Omental fat pad (tissue), 4 donors: ENCODE measurements around the gene MBNL2. TPM values are rescaled to one million over a fixed set of nuclear protein-coding genes. Genes with fewer than 3 reads are reported as not detected.

Experiments
- ATAC-seq: fragments of 150-250 bp; one replicate; pipeline ENCODE4 v1.9.1; 2016; ENCODE audit warnings: mild to moderate bottlenecking, moderate library complexity; ENCODE audit not compliant: low FRiP score
- DNase-seq: peaks from one replicate; pipeline ENCODE4 v3.0.0-alpha.2; 2019; ENCODE audit warnings: low spot score
- total RNA-seq, 4 donors: library from RNA; depleted of rRNA; stranded (reverse); fragments of >200 nt; gene quantifications; one replicate each; pipeline ENCODE4 v1.1.0, GENCODE V29; 2016
- TF ChIP-seq, protein P1 (sequence below), 3 donors: fragments of 450-650 bp; IDR thresholded peaks; one replicate each; pipeline ENCODE4 v1.5.1; 2016 to 2017; ENCODE audit warnings: antibody characterized with exemption in 3 of 3, mild to moderate bottlenecking in 3 of 3, moderate library complexity in 2 of 3

Gene MBNL2
- total RNA-seq, 4 donors from 2014 or later: 105 to 132 (median 123) TPM

DNA sequence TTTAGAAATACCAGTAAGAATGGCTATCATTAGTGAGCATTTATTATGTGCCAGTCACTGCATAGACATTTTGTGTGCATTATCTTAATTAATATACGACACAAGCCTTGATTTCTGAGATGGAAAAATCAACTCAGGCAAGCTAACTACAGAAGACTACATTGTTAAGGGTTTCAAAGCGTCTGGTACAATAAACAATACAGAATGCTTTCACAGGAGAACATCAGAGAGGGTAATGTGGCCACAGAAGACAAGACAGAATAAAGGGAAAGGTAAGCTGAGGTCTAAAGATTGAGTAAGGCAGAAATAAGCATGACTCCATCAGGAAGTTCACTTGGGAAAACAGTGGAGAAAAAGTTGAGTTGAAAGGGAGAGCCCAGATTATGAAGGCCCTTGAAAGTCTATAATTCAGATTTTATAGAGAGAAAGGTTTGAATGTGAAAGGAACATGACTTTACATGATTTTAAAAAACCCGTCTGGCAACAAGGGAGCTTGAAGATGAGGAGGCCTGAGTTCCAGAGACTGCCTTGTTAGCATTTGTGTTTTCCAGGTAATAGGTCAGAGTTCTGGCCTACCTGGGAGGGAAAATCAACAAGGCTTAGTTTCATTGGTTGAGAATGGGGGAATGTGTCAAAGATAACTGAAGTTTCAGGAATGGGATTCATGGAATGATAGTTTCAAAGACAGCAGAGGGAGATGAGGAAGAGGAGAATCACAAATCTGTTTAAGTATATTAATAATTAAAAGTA is 1.8 kb upstream of the MBNL2 start:
- no peak for ATAC-seq
- DNase-seq: no peak
- TF ChIP-seq, protein P1, sequence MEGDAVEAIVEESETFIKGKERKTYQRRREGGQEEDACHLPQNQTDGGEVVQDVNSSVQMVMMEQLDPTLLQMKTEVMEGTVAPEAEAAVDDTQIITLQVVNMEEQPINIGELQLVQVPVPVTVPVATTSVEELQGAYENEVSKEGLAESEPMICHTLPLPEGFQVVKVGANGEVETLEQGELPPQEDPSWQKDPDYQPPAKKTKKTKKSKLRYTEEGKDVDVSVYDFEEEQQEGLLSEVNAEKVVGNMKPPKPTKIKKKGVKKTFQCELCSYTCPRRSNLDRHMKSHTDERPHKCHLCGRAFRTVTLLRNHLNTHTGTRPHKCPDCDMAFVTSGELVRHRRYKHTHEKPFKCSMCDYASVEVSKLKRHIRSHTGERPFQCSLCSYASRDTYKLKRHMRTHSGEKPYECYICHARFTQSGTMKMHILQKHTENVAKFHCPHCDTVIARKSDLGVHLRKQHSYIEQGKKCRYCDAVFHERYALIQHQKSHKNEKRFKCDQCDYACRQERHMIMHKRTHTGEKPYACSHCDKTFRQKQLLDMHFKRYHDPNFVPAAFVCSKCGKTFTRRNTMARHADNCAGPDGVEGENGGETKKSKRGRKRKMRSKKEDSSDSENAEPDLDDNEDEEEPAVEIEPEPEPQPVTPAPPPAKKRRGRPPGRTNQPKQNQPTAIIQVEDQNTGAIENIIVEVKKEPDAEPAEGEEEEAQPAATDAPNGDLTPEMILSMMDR (IDR thresholded peaks at IDR 0.05): no peak

DNA sequence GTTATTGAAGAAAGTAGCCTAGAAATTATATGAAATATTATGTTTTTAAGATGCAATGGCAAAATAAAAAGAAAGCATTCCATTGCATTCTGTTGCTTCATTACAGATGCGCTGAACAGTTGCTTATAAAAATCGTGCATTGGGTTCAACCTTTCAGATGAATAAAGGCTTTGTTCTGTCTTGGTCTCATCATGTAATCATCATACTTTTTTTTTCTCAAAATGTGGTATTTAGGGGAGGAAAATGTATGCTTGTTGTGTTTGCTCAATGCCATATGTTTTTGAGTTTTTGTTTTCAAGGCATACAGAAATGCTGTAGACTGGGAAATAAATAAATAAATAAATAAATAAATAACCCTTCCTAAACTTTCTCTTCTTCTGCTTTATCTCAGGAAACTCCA is 1.1 kb upstream of the MBNL2 start:
- DNase-seq (no peak), ATAC-seq (no peak)
- TF ChIP-seq, protein P1 (IDR thresholded peaks at IDR 0.05): no peak

DNA sequence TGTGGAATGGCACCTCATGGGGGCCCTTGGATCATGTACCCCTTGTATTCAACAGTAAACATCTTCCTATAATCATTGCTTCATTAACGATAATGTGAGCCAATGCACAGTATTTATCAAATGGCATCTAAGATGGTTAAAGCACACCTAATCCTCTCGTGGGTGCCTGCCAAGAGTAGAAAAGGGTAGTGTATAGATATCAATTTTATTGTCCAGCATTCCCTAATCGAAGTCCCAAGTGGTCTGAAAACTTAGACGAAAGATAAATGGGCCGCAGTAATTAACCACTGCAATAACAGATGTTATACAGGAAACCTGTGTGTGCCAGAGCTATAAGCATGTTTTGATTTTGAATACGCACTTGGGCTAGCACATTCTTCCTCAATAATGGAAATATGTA is 667 bp upstream of the MBNL2 start:
- ATAC-seq (no peak), DNase-seq (no peak)
- TF ChIP-seq, protein P1 (IDR thresholded peaks at IDR 0.05): no peak

DNA sequence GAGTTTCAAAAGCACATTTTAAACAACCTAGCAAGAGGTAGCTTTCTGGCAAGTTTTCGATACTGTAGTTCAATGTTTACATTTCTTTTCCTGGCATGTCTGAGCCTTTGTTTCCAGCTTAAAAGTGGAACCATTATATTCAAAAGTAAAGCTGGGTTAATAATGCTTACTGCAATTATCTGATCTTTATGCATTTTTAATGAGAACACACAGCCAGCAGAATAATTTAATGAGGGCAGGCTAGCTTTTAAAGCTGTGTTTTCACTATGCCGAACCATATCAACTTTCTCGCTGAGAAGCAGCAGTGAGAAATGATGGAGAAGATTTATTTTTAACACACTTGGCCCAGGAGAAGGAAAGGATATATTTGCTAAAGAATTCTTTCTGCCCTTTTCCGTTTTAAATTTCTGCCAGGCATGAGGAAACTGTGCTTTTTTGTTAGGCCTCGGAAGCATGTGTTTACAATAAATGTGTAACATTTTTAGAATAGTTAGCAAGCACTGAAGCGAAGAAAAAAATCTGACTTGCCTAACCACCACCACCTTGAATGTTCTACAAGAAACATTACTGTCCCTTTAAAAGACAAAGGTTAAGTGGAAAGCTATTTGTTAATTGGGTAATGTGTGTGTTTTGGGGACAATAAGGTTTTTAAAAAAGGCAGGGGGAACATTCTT is 1.0 kb downstream of the MBNL2 start:
- TF ChIP-seq, protein P1 (IDR thresholded peaks at IDR 0.05): no peak
- ATAC-seq: no peak
- DNase-seq: no peak

DNA sequence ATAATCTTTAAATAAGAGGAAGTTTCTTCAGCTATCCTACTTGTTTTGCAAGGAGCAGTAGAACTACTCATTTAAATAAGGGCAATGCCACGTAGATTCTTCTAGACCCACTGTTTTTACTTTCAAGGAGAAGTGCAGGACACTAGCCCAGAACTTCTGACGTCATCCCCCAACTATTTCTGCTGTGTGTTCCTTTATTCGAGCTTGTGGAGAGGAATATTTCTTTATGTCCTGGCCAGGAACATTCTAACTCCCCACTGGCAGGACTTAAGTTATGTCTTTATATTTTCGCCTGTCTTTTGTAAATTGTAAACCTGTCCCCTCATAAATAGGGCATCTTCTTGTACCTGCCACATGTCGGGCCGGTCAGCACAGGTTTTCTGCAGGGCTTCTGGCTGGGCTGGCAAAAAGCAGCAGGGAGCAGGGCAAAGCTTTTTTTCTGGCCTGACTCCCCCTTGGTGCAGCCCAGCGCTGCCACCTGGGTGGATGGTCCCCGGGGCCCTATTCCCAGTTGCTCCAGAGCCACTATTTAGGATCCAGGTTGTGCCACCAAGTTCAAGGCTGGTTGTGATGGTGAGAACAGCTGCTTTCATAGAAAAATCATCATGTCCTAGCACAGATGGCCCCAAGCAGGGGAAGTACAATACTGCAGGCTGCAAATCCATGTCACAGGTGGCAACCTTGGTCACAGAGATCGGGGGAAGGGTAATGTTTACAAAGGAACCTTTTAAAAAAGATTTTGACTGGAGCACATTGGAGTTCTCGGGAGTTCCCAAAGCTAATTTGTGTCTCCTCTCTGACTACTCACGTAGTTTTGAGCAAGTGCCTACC is 1.8 kb downstream of the MBNL2 start:
- TF ChIP-seq, protein P1 (IDR thresholded peaks at IDR 0.05): no peak
- ATAC-seq: peak; percentile 62
- DNase-seq: no peak

DNA sequence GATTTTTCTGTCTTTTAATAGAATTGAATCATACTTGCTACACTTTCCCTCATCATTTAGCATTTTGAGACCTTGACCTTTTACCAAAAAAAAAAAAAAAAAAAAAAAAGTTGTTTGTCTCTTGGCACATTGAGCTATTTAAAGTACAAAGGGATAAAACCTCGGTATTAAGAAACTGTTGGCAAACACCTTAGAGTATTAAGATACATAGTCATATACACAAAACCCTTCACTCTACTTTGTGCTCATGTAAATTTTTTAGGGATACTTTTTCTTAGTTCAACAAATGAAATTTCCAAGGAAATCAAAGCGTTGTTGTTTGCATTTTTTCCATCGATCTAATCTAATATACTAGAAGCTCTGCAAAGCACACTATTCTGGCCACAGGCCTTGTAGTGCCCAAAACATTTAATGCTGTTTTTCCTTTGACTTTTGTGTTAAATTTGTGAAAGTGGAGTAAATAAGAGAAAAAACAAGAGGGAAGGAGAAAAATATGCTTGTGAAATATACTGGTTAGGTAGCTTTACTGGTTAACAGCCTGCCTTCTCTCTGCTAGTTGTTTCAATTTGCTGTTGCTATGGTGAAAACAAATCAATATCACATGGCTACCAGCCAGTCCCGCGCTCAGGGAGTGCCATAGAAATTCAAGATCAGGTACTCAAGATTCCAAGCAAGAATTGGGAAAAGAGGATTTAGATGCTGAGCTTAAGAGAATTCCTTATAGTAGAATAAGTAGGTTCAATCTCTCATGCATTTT is 2.6 kb downstream of the MBNL2 start:
- ATAC-seq (no peak), DNase-seq (no peak)
- TF ChIP-seq, protein P1 (IDR thresholded peaks at IDR 0.05): no peak
